GM23338 (cell line): ENCODE data around the gene RAD51B.

Source experiments
- POLR2AphosphoS5 ChIP-seq: IDR thresholded peaks from 2 replicates; pipeline ENCODE4 v1.6.1; 2016; ENCODE audit warnings: antibody characterized with exemption, low read depth
- REST ChIP-seq: IDR thresholded peaks from one replicate; pipeline ENCODE4 v1.6.1; 2018; ENCODE audit warnings: antibody characterized with exemption; ENCODE audit not compliant: unreplicated experiment
- TF ChIP-seq, protein P1 (sequence below), 2 experiments: fragments of 200-600 bp in 1 of 2; sonication (generic) in 1 of 2; conservative IDR thresholded peaks; 2 replicates each; pipeline versions ENCODE4 v1.5.1 to v1.6.1; 2016 to 2017; ENCODE audit warnings: antibody characterized with exemption in 2 of 2, low read depth in 2 of 2, mild to moderate bottlenecking in 2 of 2, moderate library complexity in 1 of 2

DNA sequence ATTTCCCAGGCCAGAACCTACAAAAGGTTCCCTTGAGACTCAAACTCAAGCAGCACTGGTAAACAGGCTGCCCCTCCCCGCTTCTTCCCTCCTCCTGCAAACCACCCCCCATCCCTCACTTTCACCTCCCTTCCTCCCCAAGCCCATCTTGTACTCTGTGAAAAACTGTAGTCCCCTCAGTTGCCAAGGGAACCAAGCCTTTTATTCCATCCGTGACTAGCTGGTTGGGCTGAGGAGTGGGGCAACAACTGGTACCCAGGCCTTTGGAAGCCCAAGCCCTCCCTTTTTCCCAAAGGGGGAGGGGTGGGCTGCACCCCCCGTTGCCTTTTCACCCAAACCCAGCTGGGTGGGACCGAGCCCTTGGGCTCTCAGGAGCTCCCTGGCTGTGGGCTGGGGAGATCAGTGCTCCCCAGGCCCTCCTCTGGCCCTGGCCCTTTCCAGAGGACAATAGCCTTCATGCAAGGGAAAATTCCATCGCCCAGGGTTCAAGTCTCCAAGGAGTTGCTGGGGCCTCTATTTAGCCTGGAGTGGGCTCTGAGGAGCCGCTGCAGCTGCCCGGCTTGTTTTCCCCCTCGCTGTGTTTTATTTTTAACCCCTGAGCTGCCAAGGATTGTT lies 911.3 kb downstream of the RAD51B start:
- TF ChIP-seq, protein P1, sequence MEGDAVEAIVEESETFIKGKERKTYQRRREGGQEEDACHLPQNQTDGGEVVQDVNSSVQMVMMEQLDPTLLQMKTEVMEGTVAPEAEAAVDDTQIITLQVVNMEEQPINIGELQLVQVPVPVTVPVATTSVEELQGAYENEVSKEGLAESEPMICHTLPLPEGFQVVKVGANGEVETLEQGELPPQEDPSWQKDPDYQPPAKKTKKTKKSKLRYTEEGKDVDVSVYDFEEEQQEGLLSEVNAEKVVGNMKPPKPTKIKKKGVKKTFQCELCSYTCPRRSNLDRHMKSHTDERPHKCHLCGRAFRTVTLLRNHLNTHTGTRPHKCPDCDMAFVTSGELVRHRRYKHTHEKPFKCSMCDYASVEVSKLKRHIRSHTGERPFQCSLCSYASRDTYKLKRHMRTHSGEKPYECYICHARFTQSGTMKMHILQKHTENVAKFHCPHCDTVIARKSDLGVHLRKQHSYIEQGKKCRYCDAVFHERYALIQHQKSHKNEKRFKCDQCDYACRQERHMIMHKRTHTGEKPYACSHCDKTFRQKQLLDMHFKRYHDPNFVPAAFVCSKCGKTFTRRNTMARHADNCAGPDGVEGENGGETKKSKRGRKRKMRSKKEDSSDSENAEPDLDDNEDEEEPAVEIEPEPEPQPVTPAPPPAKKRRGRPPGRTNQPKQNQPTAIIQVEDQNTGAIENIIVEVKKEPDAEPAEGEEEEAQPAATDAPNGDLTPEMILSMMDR (conservative IDR thresholded peaks at IDR 0.05; ENCODE audit: low read depth in 2 of 2): no peak
- TF ChIP-seq POLR2AphosphoS5 (no peak), REST (no peak)
